GM21576 (cell line): ENCODE data around the gene GBF1.
A peak's percentile ranks its signal among the peaks of the same experiment; 100 is the strongest.
"Not testable (repeated sequence)": the region's sequence is repeated elsewhere in the genome, so short reads cannot be mapped to it uniquely, and the experiment has no call there.

Source experiments
- ATAC-seq: cut with Tn5 transposase; IDR thresholded peaks from one replicate; pipeline ENCODE4 v1.9.1; 2021; ENCODE audit warnings: mild to moderate bottlenecking, moderate library complexity; ENCODE audit not compliant: unreplicated experiment

The GBF1 gene

DNA sequence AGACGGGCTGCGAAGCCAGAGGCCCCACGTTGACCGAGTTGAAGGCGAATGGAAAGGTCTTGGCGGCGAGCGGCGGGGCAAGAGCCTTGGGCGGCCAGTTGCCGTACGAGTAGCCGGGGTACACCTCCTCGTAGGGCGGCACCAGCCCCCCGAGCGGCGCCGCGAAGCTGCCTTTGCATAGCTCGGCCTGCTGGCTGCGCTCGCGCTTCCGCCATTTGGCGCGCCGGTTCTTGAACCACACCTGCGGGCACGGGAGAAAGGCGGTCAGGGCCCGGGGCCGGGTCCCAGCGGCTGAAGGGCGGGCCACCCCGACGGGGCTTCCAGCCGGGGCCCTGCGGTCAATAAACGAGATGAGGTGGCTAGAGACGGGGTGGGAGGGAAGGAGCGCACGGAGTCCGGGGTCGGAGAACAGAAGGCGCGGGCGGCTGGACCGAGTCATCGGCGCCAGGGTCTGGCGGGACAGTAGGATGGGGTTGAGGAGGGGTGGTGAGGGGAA lies 14.4 kb upstream of the GBF1 start:
- ATAC-seq = no peak

DNA sequence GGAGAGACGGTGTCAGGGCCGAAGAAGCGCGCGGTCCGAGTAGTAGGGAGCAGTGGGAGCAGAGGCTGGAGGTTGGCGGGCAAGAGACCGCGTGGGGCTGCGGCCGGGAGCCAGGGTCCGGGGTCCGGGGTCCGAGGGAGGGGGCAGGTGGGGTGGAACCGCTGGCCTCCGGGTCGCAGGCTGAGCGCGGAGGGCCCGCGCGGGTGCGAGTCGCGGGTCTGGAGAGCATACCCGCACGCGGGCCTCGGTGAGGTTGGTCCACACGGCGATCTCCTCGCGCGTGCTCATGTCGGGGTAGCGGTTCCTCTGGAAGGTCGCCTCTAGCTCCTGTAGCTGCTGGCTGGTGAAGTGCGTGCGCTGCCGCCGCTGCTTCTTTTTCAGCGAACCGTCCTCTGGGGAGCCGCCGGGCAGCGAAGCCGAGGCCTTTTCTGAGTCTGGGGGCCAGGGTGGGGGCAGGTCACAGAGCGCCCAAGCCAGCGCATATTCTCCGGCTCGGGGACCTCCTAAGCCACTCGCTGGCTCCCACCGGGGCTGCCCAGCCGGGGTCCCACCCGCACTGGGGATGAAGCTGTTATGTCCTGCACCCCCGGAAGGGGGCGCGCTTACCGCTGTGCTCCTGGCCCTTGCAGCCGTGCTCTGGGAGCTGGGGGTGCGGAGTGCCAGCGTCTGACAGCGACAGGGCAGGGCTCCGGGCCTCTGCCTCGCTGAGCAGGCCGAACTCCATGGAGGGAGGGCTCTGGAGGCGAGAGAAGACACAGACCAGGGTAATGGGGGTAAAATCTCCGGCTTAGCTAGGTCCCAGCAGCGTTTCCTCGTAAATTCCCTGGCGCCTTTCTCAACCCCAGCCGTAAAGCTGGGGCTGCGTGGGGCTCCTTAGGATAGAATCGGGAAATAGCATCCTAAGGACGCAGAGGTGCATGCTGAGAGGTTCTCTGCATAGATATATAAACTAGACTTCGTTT lies 13.7 kb upstream of the GBF1 start:
- ATAC-seq = no peak

DNA sequence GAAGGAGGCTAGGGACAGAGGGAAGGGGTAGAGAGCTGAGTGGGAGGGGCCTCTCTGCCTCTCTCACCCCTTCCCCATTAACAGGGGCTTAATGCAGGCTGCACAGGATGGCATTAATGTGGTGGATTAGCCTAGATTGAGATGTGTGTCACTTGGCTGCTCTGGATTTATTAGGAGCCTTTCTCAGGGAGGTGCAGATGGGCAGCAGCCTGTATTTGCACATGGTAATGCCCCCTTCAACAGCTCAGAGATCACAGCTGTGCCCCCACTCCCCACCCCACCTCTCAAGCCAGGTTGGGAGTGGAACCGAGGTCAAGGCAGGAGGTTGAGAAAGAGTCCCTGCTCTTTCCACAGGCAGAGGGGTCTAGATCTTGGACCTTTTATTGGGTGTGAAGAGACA lies 11.3 kb upstream of the GBF1 start:
- no peak for ATAC-seq

DNA sequence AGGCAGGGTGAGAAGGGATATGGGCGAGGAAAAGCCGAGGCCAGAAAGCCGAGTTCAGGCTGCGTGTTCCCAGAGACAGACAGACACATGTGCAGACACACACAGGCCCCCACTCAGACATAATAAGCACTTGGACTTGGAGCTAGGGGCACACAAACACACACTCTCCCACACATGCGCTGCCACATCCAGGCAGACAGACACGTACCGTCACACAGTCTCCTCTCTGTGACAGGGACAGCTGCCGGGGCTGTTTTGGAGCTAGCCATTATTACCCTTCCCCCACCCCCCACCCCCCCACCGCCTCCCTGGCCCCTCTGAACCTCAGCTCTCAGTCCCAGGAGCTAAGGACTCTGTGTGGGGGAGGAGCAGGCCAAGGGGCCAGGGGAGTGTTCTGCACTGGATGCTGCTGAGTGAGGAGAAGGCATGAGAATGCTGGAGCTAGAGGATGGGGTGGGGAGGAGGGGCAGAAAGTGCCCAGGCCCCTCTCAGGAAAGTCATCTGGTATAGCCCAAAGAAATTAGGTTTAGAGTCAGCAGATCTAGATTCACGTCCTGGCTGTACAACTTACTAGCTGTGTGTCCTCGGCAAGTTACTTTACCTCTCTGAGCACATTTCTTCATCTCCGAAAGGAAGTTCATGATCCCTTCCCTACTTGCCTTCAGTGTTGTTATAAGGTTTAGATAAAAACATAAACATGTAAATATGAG lies 10.3 kb upstream of the GBF1 start:
- no peak for ATAC-seq

GRCh38 chr10:102235598-102235920 lies 9.8 kb upstream of the GBF1 start:
- ATAC-seq = no peak

DNA sequence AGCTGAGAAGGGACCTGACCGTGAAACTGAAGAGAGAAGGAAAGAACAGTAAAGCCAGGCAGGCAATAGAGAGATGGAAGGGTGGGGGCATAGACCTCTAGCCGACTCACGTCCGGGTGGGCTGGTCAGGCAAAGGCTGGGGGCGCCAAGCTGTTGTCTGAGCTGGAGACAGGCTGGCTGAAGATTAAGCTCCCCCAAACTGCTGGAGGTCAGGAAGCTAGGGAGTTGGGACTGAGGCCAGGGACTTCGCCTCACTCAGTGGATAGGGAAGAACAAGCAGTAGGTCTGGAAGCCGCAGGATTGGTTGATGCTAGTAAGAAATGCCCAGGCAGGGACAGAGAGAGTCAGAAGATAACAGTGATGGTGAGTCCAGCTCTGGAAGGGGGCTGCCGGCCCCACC lies 9.3 kb upstream of the GBF1 start:
- no peak for ATAC-seq

GRCh38 chr10:102237711-102238252 lies 7.5 kb upstream of the GBF1 start:
- no peak for ATAC-seq

- no peak for ATAC-seq
These were observed 4.8 kb upstream of the GBF1 start for GRCh38 chr10:102240467-102241031.

GRCh38 chr10:102241032-102241443 lies 4.3 kb upstream of the GBF1 start:
- no peak for ATAC-seq

- ATAC-seq = peak; percentile 36
These were observed 3.8 kb upstream of the GBF1 start, which contains the start of gene PITX3 for GRCh38 chr10:102241444-102242117. TSS of gene PITX3 (minus strand) at chr10:102241512. CDS start at chr10:102232080, 9,432 bp downstream.

- ATAC-seq = no peak
These were observed 3.2 kb upstream of the GBF1 start for GRCh38 chr10:102242118-102242485.

GRCh38 chr10:102243309-102243708 lies 2.0 kb upstream of the GBF1 start:
- ATAC-seq = no peak

DNA sequence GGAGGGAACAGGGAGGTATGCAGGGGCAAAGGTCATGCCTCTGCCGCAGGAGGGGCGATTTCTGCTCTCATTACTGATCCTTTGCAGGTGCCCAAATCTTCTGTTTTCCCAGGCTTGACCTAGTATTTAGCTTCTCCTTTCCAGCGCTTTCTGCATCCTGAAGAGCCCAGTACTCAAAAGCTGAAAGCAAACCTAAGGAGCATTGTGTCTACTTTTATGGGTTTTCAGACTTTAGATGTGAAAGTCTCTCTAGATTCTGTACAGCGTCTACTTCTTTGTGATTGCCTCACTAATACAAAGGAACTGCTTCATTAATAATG lies 560 bp downstream of the GBF1 start:
- ATAC-seq = no peak

DNA sequence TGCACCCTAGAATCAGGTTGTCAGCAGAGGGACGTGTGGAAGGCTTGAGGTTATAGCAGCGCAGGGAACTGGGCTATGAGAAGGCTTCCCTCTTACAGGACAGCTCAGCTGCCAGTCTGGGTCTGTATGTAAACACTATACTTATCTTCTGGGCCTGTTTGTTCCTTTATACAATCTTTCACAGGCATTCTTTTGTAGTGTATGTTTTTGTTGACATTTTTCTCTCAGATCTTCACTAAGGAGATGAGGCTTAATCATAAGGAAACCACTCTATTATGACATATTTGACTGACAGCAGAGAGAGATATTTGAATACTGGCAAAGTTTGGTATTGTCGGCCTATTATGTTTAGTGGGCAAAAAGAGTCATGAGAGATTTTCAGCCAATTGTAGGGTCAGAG lies 929 bp downstream of the GBF1 start:
- ATAC-seq = no peak

DNA sequence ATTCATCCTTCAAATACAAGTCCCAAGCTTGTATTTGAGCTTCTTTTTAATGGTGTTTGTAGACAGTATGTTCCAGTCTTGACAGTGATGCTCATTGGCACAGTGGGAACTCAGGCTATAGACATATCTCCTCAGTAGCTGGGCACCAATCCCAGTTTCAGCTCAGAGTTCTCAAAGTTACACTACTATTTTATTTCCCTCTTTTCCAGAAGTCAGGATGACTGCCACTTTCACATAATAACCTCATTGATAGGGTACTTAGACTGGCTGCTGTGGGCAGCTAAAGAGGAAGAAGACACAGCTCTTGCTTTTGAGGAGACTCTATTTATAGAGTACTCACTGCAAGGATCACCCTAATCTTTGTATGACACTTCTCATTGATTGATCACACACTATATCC lies 2.4 kb downstream of the GBF1 start:
- ATAC-seq = no peak

- ATAC-seq = not testable (repeated sequence)
These were observed 7.2 kb downstream of the GBF1 start for GRCh38 chr10:102252508-102252907.

DNA sequence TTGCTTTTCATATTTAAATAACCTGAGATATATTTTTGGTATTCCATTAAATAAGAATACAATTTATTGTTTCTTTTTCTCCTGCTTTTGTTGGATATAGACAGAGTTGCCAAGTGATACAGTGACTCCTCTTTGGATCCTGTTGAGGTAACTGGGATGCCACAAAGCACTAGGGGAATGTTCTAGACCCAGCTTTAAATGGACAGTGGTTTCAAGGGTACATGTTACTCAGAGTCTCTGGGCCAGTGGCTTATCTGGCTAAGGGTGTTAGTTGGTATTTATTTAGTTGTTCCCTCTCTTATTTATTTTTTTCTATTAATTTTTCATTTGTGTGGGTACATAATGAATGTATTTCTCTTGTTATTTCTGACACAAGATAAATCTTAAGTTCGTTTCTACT lies 9.1 kb downstream of the GBF1 start:
- no peak for ATAC-seq

DNA sequence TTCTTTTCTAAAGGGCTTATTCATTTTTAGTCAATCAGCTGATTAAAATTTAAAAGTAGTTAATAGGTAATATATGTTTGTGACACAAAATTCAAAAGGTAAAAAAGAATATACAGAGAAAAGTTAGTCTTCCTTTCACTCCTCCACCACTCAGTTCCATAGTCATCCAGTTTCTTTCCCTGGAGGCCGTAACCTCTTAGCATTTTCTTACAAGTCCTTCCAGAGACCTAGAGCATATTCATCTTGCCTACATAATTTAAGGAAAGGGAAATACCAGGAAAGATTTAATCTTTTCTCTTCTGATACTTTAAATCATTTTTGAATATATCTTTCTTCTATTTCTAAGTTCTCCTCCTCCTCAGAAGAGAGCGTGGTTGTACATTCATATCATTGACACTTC lies 10.1 kb downstream of the GBF1 start:
- no peak for ATAC-seq

- no peak for ATAC-seq
These were observed 15.9 kb downstream of the GBF1 start for GRCh38 chr10:102261196-102261595.

GRCh38 chr10:102261842-102262241 lies 16.5 kb downstream of the GBF1 start:
- no peak for ATAC-seq

DNA sequence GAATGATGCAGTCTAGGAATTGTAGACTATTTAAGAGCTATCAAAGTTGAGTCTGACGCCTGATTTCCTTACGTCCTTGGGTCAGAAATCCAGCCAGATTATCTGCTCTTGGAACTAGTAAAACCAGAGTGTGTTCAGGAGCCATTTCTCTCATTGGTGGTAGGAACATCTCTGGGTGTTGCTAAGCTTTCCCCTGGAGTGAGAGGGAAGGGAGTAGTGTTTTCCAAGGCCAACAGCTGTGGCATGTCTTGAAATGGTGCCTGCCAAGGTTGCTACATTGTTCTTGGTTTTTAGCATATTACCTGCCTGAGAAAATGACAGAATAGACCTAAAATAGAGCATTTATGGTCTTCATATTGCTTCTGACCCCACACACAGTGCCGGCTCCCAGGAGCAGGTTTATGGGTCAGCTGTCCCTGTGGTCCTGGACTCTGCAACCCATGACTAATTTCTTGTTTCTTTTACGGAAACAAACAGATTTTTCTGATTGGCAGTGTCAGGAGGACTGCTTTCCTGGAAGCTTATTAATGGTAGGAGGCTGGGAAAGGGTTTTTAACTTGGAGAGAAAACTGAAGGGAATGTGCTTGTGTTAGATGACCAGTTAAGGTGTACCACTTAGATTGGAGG lies 17.5 kb downstream of the GBF1 start:
- no peak for ATAC-seq
